Measurements from ENCODE around the gene GRID1.

GRID1 gene

GRCh38 chr10:85599081-85599480 lies 767.5 kb downstream of the GRID1 start:
- DNase-seq (ENCODE audit: low read depth): no peak

- DNase-seq (ENCODE audit: low read depth): no peak
Measured at GRCh38 chr10:85598646-85599045, 767.9 kb downstream of the GRID1 start.

GRCh38 chr10:85597006-85597405 lies 769.6 kb downstream of the GRID1 start:
- DNase-seq (ENCODE audit: low read depth): no peak

- no peak for DNase-seq (ENCODE audit: low read depth)
Measured at GRCh38 chr10:85596389-85596788, 770.2 kb downstream of the GRID1 start.

- no peak for DNase-seq (ENCODE audit: low read depth)
Measured at GRCh38 chr10:85594239-85594638, 772.4 kb downstream of the GRID1 start.

GRCh38 chr10:85593226-85593772 lies 773.3 kb downstream of the GRID1 start:
- DNase-seq (ENCODE audit: low read depth): no peak

- no peak for DNase-seq (ENCODE audit: low read depth)
Measured at GRCh38 chr10:85581371-85581770, 785.2 kb downstream of the GRID1 start.

GRCh38 chr10:85580585-85580984 lies 786.0 kb downstream of the GRID1 start:
- no peak for DNase-seq (ENCODE audit: low read depth)

- DNase-seq (ENCODE audit: low read depth): no peak
Measured at GRCh38 chr10:85578860-85579259, 787.7 kb downstream of the GRID1 start.

- no peak for DNase-seq (ENCODE audit: low read depth)
Measured at GRCh38 chr10:85575441-85575840, 791.2 kb downstream of the GRID1 start.

GRCh38 chr10:85570871-85571270 lies 795.7 kb downstream of the GRID1 start:
- no peak for DNase-seq (ENCODE audit: low read depth)

- no peak for DNase-seq (ENCODE audit: low read depth)
Measured at GRCh38 chr10:85565381-85565780, 801.2 kb downstream of the GRID1 start.

- no peak for DNase-seq (ENCODE audit: low read depth)
Measured at GRCh38 chr10:85558533-85558932, 808.1 kb downstream of the GRID1 start.

GRCh38 chr10:85557706-85558105 lies 808.9 kb downstream of the GRID1 start:
- no peak for DNase-seq (ENCODE audit: low read depth)

- DNase-seq (ENCODE audit: low read depth): peak; percentile 73
Measured at GRCh38 chr10:85557077-85557476, 809.5 kb downstream of the GRID1 start.

Measured in HS-5 (cell line).